Nephron (organoid): ENCODE results near the gene CCDC8.
A peak's percentile ranks its signal among the peaks of the same experiment; 100 is the strongest.
"Not testable (repeated sequence)": the region's sequence is repeated elsewhere in the genome, so short reads cannot be mapped to it uniquely, and the experiment has no call there.

Experiments used
- H3K27ac Mint-ChIP-seq, 3 experiments: 2 replicates each; pipeline ENCODE4 v1.8.0; 2020; ENCODE audit warnings: mixed read lengths in 3 of 3, mild to moderate bottlenecking in 2 of 3, moderate library complexity in 1 of 3
- H3K27me3 Mint-ChIP-seq: 2 replicates; pipeline ENCODE4 v1.8.0; 2021; ENCODE audit warnings: low read depth, mild to moderate bottlenecking, moderate library complexity, mixed read lengths
- H3K36me3 Mint-ChIP-seq: 2 replicates; pipeline ENCODE4 v1.8.0; 2020; ENCODE audit warnings: low read depth, mixed read lengths
- H3K4me1 Mint-ChIP-seq: 2 replicates; pipeline ENCODE4 v1.8.0; 2020; ENCODE audit warnings: mixed read lengths
- H3K4me3 Mint-ChIP-seq, 3 experiments: 2 replicates each; pipeline ENCODE4 v1.8.0; 2020; ENCODE audit warnings: mild to moderate bottlenecking in 3 of 3, mixed read lengths in 3 of 3, moderate library complexity in 2 of 3
- H3K9me3 Mint-ChIP-seq: 2 replicates; pipeline ENCODE4 v1.8.0; 2020; ENCODE audit warnings: mixed read lengths
- CTCF ChIP-seq, 3 experiments: fragments of 200-600 bp; sonication (generic); IDR thresholded peaks; one replicate each; pipeline ENCODE4 v1.5.0; 2021; ENCODE audit warnings: antibody characterized with exemption in 3 of 3; ENCODE audit not compliant: unreplicated experiment in 3 of 3

CCDC8 gene

DNA sequence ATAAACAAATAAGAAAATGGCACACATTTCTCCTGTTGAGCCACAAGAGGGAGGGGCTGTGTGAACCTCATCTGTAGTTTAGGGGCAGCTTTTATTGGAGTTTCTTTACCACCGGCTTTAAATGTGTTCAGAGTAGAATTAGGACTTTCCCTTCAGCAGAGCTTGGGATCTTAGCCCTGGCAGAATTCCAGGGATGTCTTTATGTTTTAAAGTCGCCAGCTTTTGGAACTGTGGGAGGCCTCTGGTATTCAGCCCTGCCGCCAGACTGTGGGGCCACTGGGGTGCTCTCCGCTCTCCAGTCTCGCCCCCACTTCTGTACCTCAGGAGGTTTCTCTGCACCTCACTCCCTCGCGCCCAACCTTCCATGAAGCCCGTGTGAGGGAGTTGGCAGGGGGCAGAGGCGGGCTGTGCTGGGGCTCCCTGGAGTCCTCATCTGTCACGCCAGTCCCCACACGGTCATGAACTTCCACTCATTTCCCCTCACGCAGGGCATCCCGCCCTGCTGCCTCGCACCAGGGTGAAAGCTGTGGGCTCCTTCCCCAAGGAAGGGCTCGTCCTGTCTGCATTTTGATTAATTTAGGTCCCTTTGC, 31.5 kb downstream of the CCDC8 start:
- H3K27me3 Mint-ChIP-seq, result no peaks in the 10 kb centered on the region
- TF ChIP-seq CTCF (IDR thresholded peaks at IDR 0.05; ENCODE audit: unreplicated experiment in 3 of 3), result no peak
- peaks cover 9% of the 10 kb centered on the region for H3K9me3 Mint-ChIP-seq
- no peak overlapping the region for H3K4me3 Mint-ChIP-seq
- H3K36me3 Mint-ChIP-seq, result peaks cover 88% of the 10 kb centered on the region
- peaks cover 43% of the 10 kb centered on the region for H3K4me1 Mint-ChIP-seq
- H3K27ac Mint-ChIP-seq, result peak overlapping the region; percentile 7 to 75 (median 49)

- TF ChIP-seq CTCF (IDR thresholded peaks at IDR 0.05; ENCODE audit: unreplicated experiment in 3 of 3), result no peak
- Mint-ChIP-seq H3K9me3 (peaks cover 9% of the 10 kb centered on the region), H3K27ac (peak overlapping the region in 1 of 3 experiments; percentile 20), H3K4me1 (peaks cover 43% of the 10 kb centered on the region), H3K27me3 (no peaks in the 10 kb centered on the region), H3K36me3 (peaks cover 91% of the 10 kb centered on the region), H3K4me3 (no peak overlapping the region)
Observed at GRCh38 chr19:46381346-46381745, 32.0 kb downstream of the CCDC8 start.

- Mint-ChIP-seq H3K36me3 (peaks cover 92% of the 10 kb centered on the region), H3K27me3 (no peaks in the 10 kb centered on the region), H3K4me3 (no peak overlapping the region), H3K27ac (peak overlapping the region in 2 of 3 experiments; percentile 7 to 20), H3K9me3 (peaks cover 9% of the 10 kb centered on the region), H3K4me1 (peaks cover 47% of the 10 kb centered on the region)
- TF ChIP-seq CTCF (IDR thresholded peaks at IDR 0.05; ENCODE audit: unreplicated experiment in 3 of 3), result no peak
Observed at GRCh38 chr19:46380690-46381089, 32.7 kb downstream of the CCDC8 start.

DNA sequence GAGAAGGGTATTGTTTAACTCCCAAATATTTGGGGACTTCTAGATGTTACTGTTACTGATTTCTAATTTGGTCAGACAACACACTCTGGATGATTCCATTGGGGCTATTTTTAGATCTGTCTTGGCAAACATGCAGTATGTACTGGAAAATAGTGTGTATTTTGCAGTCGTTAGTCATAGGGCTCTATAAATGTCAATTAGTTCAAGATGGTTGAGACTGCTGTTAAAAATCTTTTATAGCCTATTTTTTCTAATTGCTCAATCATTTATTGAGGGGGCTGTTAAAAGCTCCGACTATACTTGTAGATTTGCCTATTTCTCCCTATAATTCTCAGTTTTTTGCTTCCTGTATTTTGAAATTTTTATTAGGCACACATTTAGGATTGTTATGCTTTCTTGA, 35.1 kb downstream of the CCDC8 start:
- Mint-ChIP-seq H3K4me3 (no peak overlapping the region), H3K27me3 (no peaks in the 10 kb centered on the region), H3K9me3 (peaks cover 9% of the 10 kb centered on the region), H3K4me1 (peaks cover 47% of the 10 kb centered on the region), H3K27ac (peak overlapping the region; percentile 79 to 85 (median 81)), H3K36me3 (peaks cover 73% of the 10 kb centered on the region)
- no peak for TF ChIP-seq CTCF (IDR thresholded peaks at IDR 0.05; ENCODE audit: unreplicated experiment in 3 of 3)

GRCh38 chr19:46376241-46377153, 36.9 kb downstream of the CCDC8 start:
- TF ChIP-seq CTCF (IDR thresholded peaks at IDR 0.05; ENCODE audit: unreplicated experiment in 3 of 3), result no peak
- Mint-ChIP-seq H3K4me1 (peaks cover 36% of the 10 kb centered on the region), H3K27ac (peak overlapping the region in 2 of 3 experiments; percentile 6 to 71), H3K36me3 (peaks cover 56% of the 10 kb centered on the region), H3K27me3 (no peaks in the 10 kb centered on the region), H3K4me3 (no peak overlapping the region), H3K9me3 (peaks cover 9% of the 10 kb centered on the region)

DNA sequence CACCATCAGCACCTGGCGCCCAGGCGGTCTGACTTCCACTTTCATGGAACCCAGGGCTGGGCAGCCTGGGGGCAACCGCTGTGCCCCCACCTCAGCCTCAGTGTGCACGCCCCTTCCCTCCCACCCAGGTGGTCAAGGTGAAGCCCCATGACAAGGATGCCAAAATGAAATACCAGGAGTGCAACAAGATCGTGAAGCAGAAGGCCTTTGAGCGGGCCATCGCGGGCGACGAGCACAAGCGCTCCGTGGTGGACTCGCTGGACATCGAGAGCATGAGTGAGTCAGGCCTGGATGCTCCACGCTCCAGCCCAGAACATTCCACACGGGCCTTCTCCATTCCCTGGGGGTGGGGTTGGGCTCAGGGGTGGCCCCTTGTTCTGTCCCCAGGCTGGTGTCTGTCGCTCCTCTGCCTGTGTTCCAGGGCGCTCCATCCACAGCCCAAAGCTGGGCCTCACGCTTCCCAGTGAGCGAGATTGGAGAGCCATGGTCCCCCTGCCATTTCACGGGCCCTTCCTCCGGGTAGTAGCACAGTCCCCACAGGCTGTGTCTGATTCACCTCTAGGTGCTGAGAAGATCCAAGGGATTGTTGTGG, 37.8 kb downstream of the CCDC8 start:
- not testable (repeated sequence) for H3K9me3 Mint-ChIP-seq, H3K27me3 Mint-ChIP-seq, H3K4me3 Mint-ChIP-seq
- Mint-ChIP-seq H3K36me3 (peaks cover 53% of the 10 kb centered on the region), H3K27ac (peak overlapping the region in 2 of 3 experiments; percentile 6 to 71), H3K4me1 (peaks cover 30% of the 10 kb centered on the region)
